ENCODE results near the gene USP25. TPM values are rescaled to one million over a fixed set of nuclear protein-coding genes. Genes with fewer than 3 reads are reported as not detected.

USP25 gene
- total RNA-seq, 1 donor from 2014 or later, result 25.8 TPM

GRCh38 chr21:15749082-15749860 is 19.5 kb downstream of the USP25 start:
- DNase-seq (ENCODE audit: low read depth), result no peak
- TF ChIP-seq CTCF (conservative IDR thresholded peaks at IDR 0.05; ENCODE audit: low read depth, low read length), result no peak
- H3K4me3 ChIP-seq (ENCODE audit: low read depth, low read length), result no peak overlapping the region

GRCh38 chr21:15749861-15750159 is 20.0 kb downstream of the USP25 start:
- DNase-seq (ENCODE audit: low read depth), result no peak
- no peak for TF ChIP-seq CTCF (conservative IDR thresholded peaks at IDR 0.05; ENCODE audit: low read depth, low read length)
- no peak overlapping the region for H3K4me3 ChIP-seq (ENCODE audit: low read depth, low read length)

GRCh38 chr21:15751037-15751436 is 21.3 kb downstream of the USP25 start:
- TF ChIP-seq CTCF (conservative IDR thresholded peaks at IDR 0.05; ENCODE audit: low read depth, low read length), result no peak
- DNase-seq (ENCODE audit: low read depth), result no peak
- no peak overlapping the region for H3K4me3 ChIP-seq (ENCODE audit: low read depth, low read length)

- H3K4me3 ChIP-seq (ENCODE audit: low read depth, low read length), result no peak overlapping the region
- no peak for TF ChIP-seq CTCF (conservative IDR thresholded peaks at IDR 0.05; ENCODE audit: low read depth, low read length)
- no peak for DNase-seq (ENCODE audit: low read depth)
Measured at GRCh38 chr21:15751546-15751945, 21.8 kb downstream of the USP25 start.

- DNase-seq (ENCODE audit: low read depth), result peak; percentile 47
- H3K4me3 ChIP-seq (ENCODE audit: low read depth, low read length), result no peak overlapping the region
- TF ChIP-seq CTCF (conservative IDR thresholded peaks at IDR 0.05; ENCODE audit: low read depth, low read length), result no peak
Measured at GRCh38 chr21:15752763-15753407, 23.1 kb downstream of the USP25 start.

GRCh38 chr21:15753741-15754140 is 24.0 kb downstream of the USP25 start:
- TF ChIP-seq CTCF (conservative IDR thresholded peaks at IDR 0.05; ENCODE audit: low read depth, low read length), result no peak
- DNase-seq (ENCODE audit: low read depth), result no peak
- H3K4me3 ChIP-seq (ENCODE audit: low read depth, low read length), result no peak overlapping the region

GRCh38 chr21:15754640-15755039 is 24.9 kb downstream of the USP25 start:
- no peak for TF ChIP-seq CTCF (conservative IDR thresholded peaks at IDR 0.05; ENCODE audit: low read depth, low read length)
- H3K4me3 ChIP-seq (ENCODE audit: low read depth, low read length), result peak overlapping the region; percentile 3
- DNase-seq (ENCODE audit: low read depth), result peak; percentile 87

Measured in epithelial cell of proximal tubule (primary cell).